Tibial artery (tissue), 4 donors: ENCODE data around the gene POMC.

Source experiments
- DNase-seq, 2 donors: peaks; one replicate each; pipeline ENCODE4 v3.0.0-alpha.2; 2019
- H3K27ac ChIP-seq, 2 donors: fragments of 200-600 bp; sonication (generic) in 1 of 2; 1 replicate in 1 of 2; 2 replicates in 1 of 2; pipeline ENCODE4 v1.5.1; 2018 to 2019; ENCODE audit warnings: mild to moderate bottlenecking in 1 of 2
- H3K27me3 ChIP-seq, 2 donors: fragments of 200-600 bp; sonication (generic) in 1 of 2; one replicate each; pipeline versions ENCODE4 v1.5.1 to v1.6.0; 2016 to 2019
- H3K36me3 ChIP-seq, 3 donors: fragments of 200-600 bp; sonication (generic) in 2 of 3; one replicate each; pipeline ENCODE4 v1.5.1; 2016 to 2019; ENCODE audit warnings: mild to moderate bottlenecking in 2 of 3
- H3K4me1 ChIP-seq, 4 donors: fragments of 200-600 bp; sonication (generic) in 2 of 4; 1 replicate in 3 of 4; 2 replicates in 1 of 4; pipeline ENCODE4 v1.5.1; 2016 to 2019
- H3K4me3 ChIP-seq, 2 donors: fragments of 200-600 bp; sonication (generic) in 1 of 2; 1 replicate in 1 of 2; 2 replicates in 1 of 2; pipeline ENCODE4 v1.5.1; 2018 to 2019; ENCODE audit warnings: mild to moderate bottlenecking in 2 of 2
- H3K9me3 ChIP-seq, 3 donors: fragments of 200-600 bp; sonication (generic) in 1 of 3; one replicate each; pipeline ENCODE4 v1.5.1; 2016 to 2019
- intact Hi-C: fragments of 100-400 bp; cut with DNase I; formaldehyde crosslinking; loops from one replicate; pipeline ENCODE4 v1.15.0; 2023; ENCODE audit warnings: low total_unique reads
- TF ChIP-seq, protein P1 (sequence below), 2 experiments: fragments of 200-600 bp in 1 of 2; fragments of 450-650 bp in 1 of 2; IDR thresholded peaks; one replicate each; pipeline ENCODE4 v1.5.1; 2017 to 2019; ENCODE audit warnings: antibody characterized with exemption in 2 of 2, mild to moderate bottlenecking in 1 of 2, moderate library complexity in 1 of 2

The POMC gene

GRCh38 chr2:25176541-25177181 is 8.3 kb upstream of the POMC start:
- Histone ChIP-seq H3K27ac (no peak overlapping the region), H3K9me3 (peaks cover 0 to 3% (median 2%) of the 10 kb centered on the region in 3 donors), H3K4me1 (no peaks in the 10 kb centered on the region), H3K27me3 (peaks cover 0 to 32% of the 10 kb centered on the region in 2 donors), H3K4me3 (no peak overlapping the region), H3K36me3 (no peaks in the 10 kb centered on the region)
- intact Hi-C loops = no loop called here
- no peak for DNase-seq
- TF ChIP-seq, protein P1, sequence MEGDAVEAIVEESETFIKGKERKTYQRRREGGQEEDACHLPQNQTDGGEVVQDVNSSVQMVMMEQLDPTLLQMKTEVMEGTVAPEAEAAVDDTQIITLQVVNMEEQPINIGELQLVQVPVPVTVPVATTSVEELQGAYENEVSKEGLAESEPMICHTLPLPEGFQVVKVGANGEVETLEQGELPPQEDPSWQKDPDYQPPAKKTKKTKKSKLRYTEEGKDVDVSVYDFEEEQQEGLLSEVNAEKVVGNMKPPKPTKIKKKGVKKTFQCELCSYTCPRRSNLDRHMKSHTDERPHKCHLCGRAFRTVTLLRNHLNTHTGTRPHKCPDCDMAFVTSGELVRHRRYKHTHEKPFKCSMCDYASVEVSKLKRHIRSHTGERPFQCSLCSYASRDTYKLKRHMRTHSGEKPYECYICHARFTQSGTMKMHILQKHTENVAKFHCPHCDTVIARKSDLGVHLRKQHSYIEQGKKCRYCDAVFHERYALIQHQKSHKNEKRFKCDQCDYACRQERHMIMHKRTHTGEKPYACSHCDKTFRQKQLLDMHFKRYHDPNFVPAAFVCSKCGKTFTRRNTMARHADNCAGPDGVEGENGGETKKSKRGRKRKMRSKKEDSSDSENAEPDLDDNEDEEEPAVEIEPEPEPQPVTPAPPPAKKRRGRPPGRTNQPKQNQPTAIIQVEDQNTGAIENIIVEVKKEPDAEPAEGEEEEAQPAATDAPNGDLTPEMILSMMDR (IDR thresholded peaks at IDR 0.05) = no peak

DNA sequence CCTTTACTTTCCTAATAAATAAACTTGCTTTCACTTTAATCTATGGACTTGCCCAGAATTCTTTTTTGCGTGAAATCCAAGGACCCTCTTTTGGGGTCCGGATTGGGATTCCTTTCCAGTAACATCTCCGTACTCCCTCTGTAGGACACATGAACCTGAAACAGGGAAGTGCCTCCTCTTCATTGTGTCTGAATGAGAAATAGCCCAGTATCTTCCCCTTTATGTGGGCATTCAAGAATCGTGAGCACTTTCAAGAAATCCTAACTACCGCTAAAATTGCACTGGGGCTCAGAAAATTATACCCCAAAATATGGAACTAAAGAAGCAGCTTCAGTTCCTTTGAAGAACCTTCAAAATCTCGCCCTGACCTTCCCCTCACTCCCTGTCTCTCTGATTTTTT is 7.8 kb upstream of the POMC start:
- intact Hi-C loops = no loop called here
- no peak overlapping the region for H3K4me3 ChIP-seq

DNA sequence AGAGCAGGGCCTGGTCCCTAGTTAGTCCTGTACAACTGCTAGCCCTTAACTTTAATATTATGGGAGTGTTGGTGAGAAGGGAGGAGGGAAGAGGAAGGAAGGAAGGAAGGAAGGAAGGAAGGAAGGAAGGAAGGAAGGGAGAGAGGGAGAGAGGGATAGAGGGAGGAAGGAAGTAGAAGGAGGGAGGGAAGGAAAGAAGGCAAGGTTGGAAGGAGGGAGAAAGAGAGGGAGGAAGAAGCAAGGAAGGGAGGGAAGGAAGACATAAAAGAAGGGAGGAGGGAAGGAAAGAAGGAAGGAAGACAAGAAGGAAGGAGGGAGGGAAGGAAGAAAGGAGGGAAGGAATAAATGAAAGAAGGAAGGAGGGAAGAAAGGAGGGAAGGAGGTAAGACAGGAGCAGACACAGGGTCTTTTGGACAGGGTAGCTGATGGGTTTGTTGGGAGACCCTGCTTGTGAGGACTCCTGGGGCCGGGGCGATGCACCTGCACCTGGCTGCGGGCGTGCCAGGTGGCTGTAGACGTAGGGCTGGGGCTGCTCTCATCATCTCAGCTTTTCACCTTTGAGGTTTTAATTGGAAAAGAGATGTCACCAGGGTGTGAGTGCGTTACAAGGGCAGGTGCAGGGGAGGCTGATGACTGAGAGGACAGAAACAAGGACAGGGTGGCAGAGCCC is 5.9 kb upstream of the POMC start:
- intact Hi-C loops = no loop called here
- TF ChIP-seq, protein P1 (IDR thresholded peaks at IDR 0.05) = no peak
- DNase-seq = no peak

More for the DNA sequence above, 7.8 kb upstream of the POMC start:
- Histone ChIP-seq H3K4me1 (no peaks in the 10 kb centered on the region), H3K9me3 (peaks cover 0 to 4% (median 0%) of the 10 kb centered on the region in 3 donors), H3K27ac (no peak overlapping the region), H3K27me3 (peaks cover 0 to 32% of the 10 kb centered on the region in 2 donors), H3K36me3 (no peaks in the 10 kb centered on the region)
- DNase-seq = no peak
- TF ChIP-seq, protein P1 (IDR thresholded peaks at IDR 0.05) = no peak

DNA sequence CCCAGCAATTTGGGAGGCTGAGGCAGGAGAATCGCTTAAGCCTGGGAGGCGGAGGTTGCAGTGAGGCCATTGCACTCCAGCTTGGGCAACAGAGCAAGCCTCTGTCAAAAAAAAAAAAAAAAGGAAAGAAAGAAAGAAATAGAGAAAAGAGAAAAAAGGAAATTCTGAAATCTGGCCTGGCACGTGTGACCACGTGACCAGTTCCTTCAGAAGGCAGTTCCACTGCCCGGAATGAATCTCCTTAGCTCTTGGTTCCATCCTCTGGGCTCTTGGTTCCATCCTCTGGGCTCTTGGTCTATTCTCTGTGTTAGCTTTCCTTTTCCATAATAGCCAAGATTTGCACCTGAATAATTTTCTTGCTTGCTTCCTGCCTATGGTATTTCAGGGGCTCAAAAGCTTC is 5.3 kb upstream of the POMC start:
- TF ChIP-seq, protein P1 (IDR thresholded peaks at IDR 0.05) = no peak
- no peak overlapping the region for H3K27ac ChIP-seq
- intact Hi-C loops = no loop called here
- H3K27me3 ChIP-seq = peaks cover 0 to 45% of the 10 kb centered on the region in 2 donors
- DNase-seq = no peak
- H3K4me3 ChIP-seq = no peak overlapping the region
- H3K9me3 ChIP-seq = peaks cover 0 to 4% (median 0%) of the 10 kb centered on the region in 3 donors
- no peaks in the 10 kb centered on the region for H3K36me3 ChIP-seq
- H3K4me1 ChIP-seq = peaks cover 0 to 2% (median under 1%) of the 10 kb centered on the region in 4 donors

More for the DNA sequence above, 5.9 kb upstream of the POMC start:
- Histone ChIP-seq H3K4me3 (no peak overlapping the region), H3K36me3 (no peaks in the 10 kb centered on the region), H3K27me3 (peaks cover 0 to 45% of the 10 kb centered on the region in 2 donors), H3K9me3 (peaks cover 0 to 4% (median 0%) of the 10 kb centered on the region in 3 donors), H3K4me1 (no peaks in the 10 kb centered on the region), H3K27ac (no peak overlapping the region)

DNA sequence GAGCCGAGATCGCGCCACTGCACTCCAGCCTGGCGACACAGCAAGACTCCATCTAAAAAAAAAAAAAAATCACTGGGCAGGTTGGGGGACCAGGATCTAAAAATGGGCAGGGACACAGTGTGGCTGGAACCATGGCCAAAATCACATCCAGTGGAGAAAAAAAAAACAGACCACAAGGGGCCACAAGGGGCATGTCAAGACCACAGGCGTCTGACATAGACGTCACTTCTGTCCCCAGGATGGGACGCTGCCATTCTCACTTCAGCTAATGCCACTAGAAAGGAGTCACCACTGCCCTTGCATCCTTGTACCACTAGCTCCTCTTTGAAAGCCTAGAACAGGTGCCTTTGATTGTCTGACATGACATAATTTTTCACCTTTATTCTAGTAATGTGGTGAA is 2.5 kb upstream of the POMC start:
- H3K36me3 ChIP-seq = no peaks in the 10 kb centered on the region
- H3K27me3 ChIP-seq = peaks cover 0 to 65% of the 10 kb centered on the region in 2 donors
- DNase-seq = no peak
- H3K4me3 ChIP-seq = no peak overlapping the region
- intact Hi-C loops = no loop called here
- H3K27ac ChIP-seq = no peak overlapping the region
- TF ChIP-seq, protein P1 (IDR thresholded peaks at IDR 0.05) = no peak
- H3K9me3 ChIP-seq = peaks cover 0 to 4% (median 0%) of the 10 kb centered on the region in 3 donors
- peaks cover 0 to 14% (median 12%) of the 10 kb centered on the region in 4 donors for H3K4me1 ChIP-seq
